Omental fat pad (tissue), 4 donors: ENCODE results near the gene MTREX. TPM values are rescaled to one million over a fixed set of nuclear protein-coding genes. Genes with fewer than 3 reads are reported as not detected.

Source experiments
- ATAC-seq: fragments of 150-250 bp; one replicate; pipeline ENCODE4 v1.9.1; 2016; ENCODE audit warnings: mild to moderate bottlenecking, moderate library complexity; ENCODE audit not compliant: low FRiP score
- DNase-seq: peaks from one replicate; pipeline ENCODE4 v3.0.0-alpha.2; 2019; ENCODE audit warnings: low spot score
- total RNA-seq, 4 donors: library from RNA; depleted of rRNA; stranded (reverse); fragments of >200 nt; gene quantifications; one replicate each; pipeline ENCODE4 v1.1.0, GENCODE V29; 2016
- TF ChIP-seq, protein P1 (sequence below), 3 donors: fragments of 450-650 bp; IDR thresholded peaks; one replicate each; pipeline ENCODE4 v1.5.1; 2016 to 2017; ENCODE audit warnings: antibody characterized with exemption in 3 of 3, mild to moderate bottlenecking in 3 of 3, moderate library complexity in 2 of 3

The MTREX gene
- total RNA-seq, 4 donors from 2014 or later = 82.5 to 102 (median 86.1) TPM

DNA sequence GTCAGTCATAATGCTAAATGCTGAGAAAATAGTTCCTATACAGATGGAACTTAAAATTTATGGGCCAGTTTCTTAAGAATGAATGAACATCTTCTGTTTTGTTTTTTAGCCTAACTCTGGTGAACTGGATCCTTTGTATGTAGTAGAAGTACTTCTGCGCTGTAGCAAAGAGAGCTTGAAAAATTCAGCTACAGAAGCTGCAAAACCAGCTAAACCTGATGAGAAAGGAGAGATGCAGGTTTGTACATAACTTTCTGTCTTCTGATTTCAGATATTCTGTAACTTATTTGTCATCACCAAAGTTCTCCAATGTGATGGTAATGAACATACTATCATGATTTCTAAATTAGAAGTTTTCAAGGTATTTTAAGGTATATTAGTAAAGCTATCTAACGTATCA lies 80.1 kb downstream of the MTREX start:
- DNase-seq (no peak), ATAC-seq (no peak)
- TF ChIP-seq, protein P1, sequence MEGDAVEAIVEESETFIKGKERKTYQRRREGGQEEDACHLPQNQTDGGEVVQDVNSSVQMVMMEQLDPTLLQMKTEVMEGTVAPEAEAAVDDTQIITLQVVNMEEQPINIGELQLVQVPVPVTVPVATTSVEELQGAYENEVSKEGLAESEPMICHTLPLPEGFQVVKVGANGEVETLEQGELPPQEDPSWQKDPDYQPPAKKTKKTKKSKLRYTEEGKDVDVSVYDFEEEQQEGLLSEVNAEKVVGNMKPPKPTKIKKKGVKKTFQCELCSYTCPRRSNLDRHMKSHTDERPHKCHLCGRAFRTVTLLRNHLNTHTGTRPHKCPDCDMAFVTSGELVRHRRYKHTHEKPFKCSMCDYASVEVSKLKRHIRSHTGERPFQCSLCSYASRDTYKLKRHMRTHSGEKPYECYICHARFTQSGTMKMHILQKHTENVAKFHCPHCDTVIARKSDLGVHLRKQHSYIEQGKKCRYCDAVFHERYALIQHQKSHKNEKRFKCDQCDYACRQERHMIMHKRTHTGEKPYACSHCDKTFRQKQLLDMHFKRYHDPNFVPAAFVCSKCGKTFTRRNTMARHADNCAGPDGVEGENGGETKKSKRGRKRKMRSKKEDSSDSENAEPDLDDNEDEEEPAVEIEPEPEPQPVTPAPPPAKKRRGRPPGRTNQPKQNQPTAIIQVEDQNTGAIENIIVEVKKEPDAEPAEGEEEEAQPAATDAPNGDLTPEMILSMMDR (IDR thresholded peaks at IDR 0.05) = no peak

DNA sequence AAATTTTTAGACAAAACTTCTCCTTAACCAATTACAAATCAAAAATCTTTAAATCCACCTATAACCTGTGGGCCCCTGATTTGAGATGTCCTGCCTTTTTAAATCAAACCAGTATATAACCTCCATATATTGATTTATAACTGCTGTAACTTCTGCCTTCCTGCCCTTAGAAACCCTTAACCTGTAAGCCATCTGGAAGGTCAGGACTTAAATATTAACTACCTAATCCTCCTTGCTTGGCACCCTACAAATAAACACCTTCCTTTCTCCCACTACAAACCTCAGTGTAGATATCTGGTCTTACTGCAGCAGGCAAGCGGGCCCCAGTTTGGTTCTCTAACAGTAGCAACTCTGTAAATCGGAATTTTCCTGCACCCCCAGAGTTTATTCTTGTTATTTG lies 83.9 kb downstream of the MTREX start:
- DNase-seq (no peak), ATAC-seq (no peak)
- TF ChIP-seq, protein P1 (IDR thresholded peaks at IDR 0.05) = no peak

GRCh38 chr5:55392669-55393068 lies 84.9 kb downstream of the MTREX start:
- TF ChIP-seq, protein P1 (IDR thresholded peaks at IDR 0.05) = no peak
- no peak for ATAC-seq

GRCh38 chr5:55393501-55394175 lies 85.8 kb downstream of the MTREX start:
- TF ChIP-seq, protein P1 (IDR thresholded peaks at IDR 0.05) = no peak
- no peak for DNase-seq
- no peak for ATAC-seq

More at GRCh38 chr5:55392669-55393068, 84.9 kb downstream of the MTREX start:
- no peak for DNase-seq

- ATAC-seq (no peak), DNase-seq (no peak)
- TF ChIP-seq, protein P1 (IDR thresholded peaks at IDR 0.05) = no peak
Observed at GRCh38 chr5:55402199-55402598, 94.4 kb downstream of the MTREX start.

DNA sequence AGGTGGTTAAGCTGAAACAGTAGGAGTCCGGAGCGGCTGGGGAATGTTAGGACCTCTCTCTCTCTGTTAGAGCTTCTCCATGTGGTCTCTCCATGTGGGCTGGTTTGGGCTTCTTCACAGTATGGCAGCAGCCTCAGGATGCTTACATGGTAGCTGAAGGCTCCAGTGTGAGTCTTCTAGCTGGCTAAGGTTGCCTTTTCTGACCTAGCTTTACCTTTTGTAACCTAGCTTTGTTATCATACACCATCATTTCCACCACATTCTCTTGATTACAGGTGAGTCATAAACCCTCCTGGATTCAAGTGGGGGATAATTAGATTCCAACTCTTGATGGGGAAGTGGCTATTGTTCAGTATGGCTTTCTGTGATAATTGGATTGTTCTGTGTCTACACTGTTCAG lies 98.5 kb downstream of the MTREX start:
- TF ChIP-seq, protein P1 (IDR thresholded peaks at IDR 0.05) = no peak
- ATAC-seq (no peak), DNase-seq (no peak)

GRCh38 chr5:55407059-55407684 lies 99.4 kb downstream of the MTREX start:
- TF ChIP-seq, protein P1 (IDR thresholded peaks at IDR 0.05) = no peak
- DNase-seq = no peak
- ATAC-seq = no peak
